Activated T-cell treated with anti-CD3 and anti-CD28 coated beads for 1 hour (primary cell): Measurements from ENCODE around the gene TAS1R3.
A peak's percentile ranks its signal among the peaks of the same experiment; 100 is the strongest.

Source experiments
- DNase-seq: peaks from one replicate; pipeline ENCODE4 v3.0.0-alpha.2; 2020; ENCODE audit warnings: low read depth

Gene TAS1R3

DNA sequence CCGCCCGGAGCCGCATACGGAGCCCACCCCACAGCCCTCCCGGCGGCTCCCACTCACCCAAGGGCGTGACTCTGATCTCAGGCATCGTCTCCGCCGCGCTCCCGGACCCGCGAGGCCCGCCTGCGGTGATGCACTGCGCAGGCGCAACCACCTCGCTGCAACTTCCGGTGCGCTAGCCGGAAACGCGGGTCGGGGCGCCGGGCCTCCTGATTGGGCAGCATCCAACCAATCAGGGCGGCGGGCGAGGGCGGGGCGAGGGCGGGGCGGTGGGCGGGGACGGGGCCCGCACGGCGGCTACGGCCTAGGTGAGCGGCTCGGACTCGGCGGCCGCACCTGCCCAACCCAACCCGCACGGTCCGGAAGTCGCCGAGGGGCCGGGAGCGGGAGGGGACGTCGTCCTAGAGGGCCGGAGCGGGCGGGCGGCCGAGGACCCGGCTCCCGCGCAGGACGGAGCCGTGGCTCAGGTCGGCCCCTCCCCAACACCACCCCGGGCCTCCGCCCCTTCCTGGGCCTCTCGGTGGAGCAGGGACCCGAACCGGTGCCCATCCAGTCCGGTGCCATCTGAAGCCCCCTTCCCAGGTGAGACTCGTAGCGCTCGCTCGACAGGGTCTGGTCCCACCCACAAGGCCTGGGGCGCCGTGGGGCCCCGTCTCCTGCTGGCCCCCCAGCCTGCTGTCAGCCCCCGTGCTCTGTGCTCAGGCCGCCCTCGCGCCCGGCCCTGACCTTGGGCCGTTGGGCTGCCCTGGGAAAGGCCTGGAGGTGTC lies 6.4 kb upstream of the TAS1R3 start, which contains the start of the genes CPTP and INTS11:
TSS of gene CPTP (plus strand) at position 279 of the 764 bp plus-strand sequence. CDS start 2,109 bp downstream, outside the sequence.
TSS of gene INTS11 (minus strand) at position 137 of the 764 bp plus-strand sequence. CDS start at position 85, 52 bp downstream.
- DNase-seq, result peak; percentile 97

DNA sequence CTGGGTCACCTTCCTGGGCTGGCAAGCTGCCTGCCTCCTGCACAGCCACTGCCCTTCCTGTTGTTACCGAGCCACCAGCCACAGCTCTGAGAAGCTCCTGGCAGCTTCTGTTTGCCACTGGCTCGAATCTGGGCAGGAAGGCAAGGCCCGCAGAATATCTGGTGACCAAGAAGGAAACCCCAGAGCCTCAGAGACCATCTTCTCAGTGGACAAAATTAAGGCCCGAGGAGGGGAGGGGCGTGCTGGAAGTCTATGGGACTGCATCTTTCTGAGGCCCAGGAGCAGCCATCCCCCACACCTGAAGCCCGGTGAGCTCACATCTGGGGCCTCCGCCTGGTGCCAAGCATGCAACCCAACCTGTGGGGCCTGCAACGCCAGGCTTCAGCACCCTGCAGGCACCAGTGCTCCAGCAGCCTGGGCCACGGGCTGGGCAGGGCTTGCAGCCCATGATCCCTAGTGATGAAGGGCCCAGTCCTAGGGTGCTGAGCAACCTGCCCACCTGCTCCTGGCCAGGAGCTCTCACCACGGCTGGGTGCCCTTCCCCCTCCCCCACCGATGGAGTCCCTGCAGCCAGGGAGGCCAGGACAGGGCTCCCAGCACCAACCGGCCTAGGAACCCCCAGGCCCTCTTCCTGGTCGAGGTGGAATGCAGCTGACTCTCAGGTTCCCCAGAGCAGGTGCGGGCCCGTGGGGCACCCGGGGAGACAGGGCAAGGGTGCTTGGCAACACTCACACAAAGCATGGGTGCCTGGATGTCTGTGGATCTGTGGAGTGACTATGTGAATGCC lies 5.6 kb upstream of the TAS1R3 start:
- no peak for DNase-seq

DNA sequence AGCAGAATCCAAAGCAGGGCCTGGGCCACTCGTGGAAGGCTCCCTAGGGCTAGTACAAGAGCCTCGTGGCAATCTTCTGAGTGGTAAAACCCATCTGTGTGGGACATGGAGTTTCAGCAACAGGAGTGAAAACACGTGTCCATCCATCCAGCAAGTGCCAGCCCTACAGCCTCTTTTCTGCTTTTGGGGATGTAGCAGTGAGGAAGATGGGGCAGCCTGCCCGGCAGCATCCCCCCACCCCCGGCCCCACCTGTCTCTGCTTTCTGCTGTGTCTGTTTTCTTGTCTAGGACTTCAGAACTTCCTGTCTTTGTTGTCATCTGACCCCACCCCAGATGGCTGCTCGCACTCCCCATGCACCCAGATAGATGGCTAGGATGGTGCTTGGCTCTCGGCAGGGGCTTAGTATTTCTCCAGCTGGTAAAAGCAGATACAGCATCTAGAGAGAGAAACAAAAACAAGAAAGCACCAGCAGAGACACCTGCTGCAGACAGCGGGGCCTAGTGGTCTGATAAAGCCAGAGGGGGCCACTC lies 4.9 kb upstream of the TAS1R3 start:
- no peak for DNase-seq

DNA sequence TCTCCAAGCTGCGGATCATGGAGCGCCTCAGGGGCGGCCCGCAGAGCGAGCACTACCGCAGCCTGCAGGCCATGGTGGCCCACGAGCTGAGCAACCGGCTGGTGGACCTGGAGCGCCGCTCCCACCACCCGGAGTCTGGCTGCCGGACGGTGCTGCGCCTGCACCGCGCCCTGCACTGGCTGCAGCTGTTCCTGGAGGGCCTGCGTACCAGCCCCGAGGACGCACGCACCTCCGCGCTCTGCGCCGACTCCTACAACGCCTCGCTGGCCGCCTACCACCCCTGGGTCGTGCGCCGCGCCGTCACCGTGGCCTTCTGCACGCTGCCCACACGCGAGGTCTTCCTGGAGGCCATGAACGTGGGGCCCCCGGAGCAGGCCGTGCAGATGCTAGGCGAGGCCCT lies 3.8 kb upstream of the TAS1R3 start:
- no peak for DNase-seq

DNA sequence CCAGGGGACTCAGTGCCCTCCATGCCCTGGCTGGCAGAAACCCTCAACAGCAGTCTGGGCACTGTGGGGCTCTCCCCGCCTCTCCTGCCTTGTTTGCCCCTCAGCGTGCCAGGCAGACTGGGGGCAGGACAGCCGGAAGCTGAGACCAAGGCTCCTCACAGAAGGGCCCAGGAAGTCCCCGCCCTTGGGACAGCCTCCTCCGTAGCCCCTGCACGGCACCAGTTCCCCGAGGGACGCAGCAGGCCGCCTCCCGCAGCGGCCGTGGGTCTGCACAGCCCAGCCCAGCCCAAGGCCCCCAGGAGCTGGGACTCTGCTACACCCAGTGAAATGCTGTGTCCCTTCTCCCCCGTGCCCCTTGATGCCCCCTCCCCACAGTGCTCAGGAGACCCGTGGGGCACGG lies 2.8 kb upstream of the TAS1R3 start:
- no peak for DNase-seq

DNA sequence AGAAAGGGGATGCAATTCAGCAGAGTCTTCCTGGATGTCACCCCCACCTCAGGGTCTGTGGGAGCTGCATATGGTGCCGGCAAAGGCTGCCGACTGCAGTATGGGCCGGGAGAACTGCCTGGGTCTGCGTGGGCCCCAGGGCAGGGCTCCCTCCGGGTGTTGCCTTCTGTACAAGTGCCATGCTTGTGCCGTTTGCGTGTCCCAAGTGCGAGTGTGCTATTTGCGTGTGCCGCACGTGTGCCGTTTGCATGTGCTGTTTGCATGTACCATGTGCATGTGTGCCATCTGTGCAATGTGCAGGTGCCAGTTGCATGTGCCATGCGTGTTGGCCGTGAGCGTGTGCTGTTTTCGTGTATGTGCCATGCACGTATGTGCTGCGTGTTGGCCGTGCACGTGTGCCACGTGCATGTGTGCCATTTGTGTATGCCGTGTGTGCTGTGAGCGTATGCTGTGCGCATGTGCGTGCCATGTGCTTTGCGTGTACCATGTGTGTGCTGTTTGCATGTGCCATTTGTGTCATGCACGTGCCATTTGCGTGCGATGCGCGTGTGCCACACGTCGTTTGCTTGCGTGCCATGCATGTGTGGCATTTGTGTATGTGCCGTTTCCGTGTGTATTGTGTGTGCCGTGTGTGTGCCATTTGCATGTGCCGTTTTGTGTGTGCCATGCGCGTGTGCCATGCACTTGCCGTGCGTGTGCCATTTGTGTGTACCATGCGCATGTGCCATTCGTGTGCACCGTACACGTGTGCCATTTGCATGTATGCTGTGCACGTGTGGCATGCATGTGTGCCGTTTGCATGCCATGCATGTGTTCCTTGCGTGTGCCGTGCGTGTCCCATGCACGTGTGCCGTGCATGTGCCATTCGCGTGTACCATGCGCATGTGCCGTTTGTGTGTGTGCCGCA lies 1.5 kb upstream of the TAS1R3 start:
- no peak for DNase-seq

DNA sequence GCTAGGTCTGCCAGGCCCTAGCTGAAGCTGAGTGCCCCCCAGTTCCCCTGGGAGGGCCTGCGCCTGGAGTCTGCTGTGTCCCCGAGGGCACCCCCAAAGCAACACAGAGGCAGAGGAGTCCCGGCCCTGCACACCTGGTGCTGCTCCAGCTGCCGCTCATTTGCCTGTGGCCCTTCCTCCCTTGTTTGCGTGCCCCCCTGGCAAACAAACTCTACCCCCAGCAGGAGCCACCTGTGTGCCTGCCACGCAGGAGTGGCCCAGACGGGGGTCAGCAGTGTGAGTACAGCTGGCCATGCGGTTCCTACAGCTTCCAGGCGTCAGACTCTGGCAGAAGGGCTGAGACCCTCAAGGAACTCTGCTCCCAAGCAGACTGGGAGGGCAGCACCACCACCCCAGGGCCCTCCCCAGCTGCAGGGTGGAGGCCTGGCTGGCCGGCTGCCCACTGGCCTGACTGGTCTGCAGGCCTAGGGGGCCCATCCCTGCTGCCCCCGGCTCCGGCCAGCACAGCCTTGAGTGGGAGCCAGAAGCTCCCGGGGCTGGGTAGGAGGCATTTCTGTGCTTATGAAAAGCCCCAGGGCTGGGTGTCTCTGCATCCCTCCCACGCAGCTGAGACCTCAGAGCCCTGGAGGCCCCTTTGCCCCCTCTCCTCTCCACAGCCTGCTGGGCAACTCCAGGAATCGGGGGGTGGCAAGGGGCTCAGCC lies 563 bp upstream of the TAS1R3 start:
- no peak for DNase-seq

DNA sequence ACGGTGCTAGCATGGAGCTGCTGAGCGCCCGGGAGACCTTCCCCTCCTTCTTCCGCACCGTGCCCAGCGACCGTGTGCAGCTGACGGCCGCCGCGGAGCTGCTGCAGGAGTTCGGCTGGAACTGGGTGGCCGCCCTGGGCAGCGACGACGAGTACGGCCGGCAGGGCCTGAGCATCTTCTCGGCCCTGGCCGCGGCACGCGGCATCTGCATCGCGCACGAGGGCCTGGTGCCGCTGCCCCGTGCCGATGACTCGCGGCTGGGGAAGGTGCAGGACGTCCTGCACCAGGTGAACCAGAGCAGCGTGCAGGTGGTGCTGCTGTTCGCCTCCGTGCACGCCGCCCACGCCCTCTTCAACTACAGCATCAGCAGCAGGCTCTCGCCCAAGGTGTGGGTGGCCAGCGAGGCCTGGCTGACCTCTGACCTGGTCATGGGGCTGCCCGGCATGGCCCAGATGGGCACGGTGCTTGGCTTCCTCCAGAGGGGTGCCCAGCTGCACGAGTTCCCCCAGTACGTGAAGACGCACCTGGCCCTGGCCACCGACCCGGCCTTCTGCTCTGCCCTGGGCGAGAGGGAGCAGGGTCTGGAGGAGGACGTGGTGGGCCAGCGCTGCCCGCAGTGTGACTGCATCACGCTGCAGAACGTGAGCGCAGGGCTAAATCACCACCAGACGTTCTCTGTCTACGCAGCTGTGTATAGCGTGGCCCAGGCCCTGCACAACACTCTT lies 1.1 kb downstream of the TAS1R3 start:
- DNase-seq, result no peak

DNA sequence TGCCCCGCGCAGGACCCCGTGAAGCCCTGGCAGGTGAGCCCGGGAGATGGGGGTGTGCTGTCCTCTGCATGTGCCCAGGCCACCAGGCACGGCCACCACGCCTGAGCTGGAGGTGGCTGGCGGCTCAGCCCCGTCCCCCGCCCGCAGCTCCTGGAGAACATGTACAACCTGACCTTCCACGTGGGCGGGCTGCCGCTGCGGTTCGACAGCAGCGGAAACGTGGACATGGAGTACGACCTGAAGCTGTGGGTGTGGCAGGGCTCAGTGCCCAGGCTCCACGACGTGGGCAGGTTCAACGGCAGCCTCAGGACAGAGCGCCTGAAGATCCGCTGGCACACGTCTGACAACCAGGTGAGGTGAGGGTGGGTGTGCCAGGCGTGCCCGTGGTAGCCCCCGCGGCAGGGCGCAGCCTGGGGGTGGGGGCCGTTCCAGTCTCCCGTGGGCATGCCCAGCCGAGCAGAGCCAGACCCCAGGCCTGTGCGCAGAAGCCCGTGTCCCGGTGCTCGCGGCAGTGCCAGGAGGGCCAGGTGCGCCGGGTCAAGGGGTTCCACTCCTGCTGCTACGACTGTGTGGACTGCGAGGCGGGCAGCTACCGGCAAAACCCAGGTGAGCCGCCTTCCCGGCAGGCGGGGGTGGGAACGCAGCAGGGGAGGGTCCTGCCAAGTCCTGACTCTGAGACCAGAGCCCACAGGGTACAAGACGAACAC lies 1.8 kb downstream of the TAS1R3 start:
- DNase-seq, result no peak

DNA sequence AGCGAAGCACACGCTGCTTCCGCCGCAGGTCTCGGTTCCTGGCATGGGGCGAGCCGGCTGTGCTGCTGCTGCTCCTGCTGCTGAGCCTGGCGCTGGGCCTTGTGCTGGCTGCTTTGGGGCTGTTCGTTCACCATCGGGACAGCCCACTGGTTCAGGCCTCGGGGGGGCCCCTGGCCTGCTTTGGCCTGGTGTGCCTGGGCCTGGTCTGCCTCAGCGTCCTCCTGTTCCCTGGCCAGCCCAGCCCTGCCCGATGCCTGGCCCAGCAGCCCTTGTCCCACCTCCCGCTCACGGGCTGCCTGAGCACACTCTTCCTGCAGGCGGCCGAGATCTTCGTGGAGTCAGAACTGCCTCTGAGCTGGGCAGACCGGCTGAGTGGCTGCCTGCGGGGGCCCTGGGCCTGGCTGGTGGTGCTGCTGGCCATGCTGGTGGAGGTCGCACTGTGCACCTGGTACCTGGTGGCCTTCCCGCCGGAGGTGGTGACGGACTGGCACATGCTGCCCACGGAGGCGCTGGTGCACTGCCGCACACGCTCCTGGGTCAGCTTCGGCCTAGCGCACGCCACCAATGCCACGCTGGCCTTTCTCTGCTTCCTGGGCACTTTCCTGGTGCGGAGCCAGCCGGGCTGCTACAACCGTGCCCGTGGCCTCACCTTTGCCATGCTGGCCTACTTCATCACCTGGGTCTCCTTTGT lies 2.6 kb downstream of the TAS1R3 start:
- DNase-seq, result no peak

DNA sequence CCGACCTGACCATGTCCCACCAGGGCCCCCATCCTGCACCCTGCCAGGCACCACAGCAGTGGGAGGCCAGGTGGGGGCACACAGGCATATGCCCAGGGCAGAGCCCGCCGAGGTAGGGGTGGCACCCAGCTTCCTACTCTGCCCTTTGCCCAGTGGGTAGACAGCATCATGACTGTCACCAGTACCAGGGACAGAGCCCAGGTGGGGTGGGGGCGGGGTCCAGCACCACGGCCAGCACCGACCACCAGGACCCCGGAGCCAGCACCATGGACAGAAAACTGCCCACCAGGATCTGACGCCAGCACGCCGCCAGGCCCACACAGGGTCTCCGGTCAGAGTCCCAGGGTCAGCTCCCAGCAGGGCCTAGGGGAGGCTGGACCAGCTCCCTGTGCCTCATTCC lies 3.8 kb downstream of the TAS1R3 start:
- no peak for DNase-seq

DNA sequence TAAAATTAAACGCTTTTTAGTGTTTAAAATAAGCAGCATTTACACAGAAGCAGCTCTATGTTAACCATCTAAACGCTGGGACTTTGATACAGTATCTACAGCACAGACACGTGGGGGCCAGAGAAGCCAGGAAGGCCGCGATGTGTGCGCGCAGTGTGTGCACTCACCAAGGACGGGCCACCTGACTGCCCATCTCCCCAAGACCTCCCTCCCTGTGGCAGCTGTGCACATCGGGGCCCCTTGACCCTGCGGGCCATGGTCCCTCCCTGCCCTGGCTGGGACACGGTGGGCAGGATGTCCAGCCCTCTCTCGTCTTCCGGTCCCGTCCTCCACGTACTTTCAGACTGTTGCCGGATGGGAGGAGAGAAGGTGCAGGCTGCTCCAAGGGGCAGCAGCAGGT lies 4.2 kb downstream of the TAS1R3 start:
- no peak for DNase-seq

DNA sequence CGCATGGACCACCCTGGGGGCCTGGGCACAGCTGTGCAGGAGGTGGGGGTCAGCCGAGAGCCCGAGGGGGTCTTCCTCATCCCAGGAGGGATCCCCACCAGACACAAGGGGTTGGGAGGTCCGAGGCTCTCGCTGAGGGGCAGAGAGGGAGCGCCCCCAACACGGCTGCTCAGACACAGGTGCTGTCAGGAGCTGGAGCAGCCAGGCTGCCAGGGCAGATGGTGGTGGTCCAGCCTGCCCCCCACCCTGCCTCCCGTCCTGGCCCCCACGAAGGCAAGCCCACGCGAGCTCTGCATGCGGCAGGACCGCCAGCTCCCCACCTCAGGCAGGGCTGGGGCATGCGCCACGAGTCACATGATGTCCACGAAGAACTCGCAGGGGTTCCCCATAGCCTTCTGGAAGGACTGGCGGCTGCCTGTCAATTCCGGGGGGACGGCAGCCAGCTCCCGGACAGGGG lies 4.7 kb downstream of the TAS1R3 start:
- DNase-seq, result no peak

DNA sequence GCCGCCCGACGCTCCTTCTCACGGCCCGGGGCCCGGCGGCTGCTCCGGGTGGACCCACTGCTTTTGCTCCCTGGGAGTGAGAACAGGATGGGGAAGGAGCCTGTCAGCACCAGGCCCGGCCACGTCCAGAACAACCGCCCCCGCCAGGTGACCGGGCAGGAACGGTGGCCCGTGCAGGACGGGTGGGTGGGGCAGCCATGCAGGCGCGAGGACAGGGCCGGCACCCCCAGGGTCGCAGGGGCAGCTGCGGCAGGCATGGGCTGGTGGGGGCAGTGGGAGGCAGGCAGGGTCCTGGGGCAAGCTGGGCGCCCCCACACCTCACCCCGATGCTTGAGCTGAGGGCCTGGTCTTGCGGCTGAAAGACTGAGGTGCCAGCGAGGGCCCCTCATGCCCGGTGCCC lies 5.4 kb downstream of the TAS1R3 start:
- no peak for DNase-seq

DNA sequence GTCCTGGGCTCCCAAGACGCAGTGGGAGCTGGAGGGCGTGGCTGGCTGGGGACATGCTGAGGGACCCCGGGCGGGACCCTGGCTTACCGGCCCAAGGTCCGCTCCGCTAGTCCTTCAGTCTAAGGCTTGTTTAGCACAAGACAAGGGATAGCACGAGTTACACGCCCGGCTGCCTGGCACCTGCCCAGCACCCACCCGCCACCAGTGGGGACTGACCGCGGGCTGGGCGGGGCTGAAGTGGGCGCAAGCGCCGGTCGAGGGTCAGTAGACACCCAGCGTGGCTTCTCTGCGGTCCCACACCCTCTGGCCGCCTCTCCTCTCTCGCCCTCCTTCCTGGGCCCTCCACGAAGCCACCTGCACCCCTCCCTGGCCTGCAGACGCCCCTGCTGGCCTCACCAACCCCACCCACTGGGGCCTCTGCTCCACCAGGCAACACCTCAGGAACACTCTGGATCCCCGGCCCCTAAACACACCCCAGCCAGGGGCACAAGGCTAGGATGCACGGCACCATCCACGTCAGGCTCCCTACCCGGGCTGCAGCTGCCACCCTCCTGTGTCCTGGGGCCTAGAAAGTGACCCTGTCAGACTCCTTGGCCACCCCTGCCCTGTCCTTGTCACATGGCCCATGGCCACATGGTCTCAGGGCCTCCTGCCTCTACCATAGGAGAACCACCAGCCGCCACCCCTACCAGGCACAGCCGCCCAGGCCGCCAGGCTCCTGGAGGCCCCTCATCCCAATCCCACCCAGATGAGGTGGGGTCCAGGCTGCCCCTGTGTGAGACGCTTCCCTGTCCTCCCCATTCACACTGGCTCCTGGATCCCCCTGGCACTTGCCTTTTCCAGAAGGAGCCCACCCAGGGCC lies 6.1 kb downstream of the TAS1R3 start:
- no peak for DNase-seq

DNA sequence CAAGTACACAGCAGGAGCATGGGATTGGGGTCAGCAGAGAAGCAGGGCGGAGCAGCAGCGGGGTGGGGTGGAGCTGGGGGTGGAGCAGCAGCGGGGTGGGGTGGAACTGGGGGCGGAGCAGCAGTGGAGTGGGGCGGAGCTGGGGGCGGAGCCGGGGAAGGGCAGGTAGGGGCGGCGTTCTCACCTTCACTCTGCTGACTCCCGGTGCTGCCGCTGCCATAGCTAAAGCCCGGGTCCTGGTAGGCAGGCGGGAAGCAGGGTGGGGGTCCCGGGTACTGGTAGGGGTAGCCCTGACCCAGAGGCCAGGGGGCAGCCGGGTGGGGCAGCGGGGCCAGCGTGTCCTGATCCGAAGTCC lies 6.7 kb downstream of the TAS1R3 start:
- no peak for DNase-seq

DNA sequence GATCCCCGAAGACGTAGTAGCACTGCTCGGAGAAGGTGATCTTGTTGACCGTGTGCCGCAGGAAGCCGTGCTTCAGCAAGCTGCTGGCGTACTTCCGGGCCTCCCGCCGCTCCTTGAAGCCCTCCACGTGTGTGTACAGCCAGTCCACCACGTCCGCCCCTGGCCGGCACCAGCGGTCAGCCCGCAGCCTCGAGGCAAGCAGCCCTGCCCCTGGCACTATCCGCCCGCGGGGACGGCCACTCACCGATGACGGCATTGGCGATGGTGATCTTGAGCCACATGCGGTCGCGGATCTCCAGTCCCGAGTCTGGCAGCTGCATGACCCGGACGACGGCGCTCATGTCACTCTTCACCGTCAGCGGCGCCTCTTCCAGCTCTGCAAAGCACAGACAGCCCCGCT lies 7.2 kb downstream of the TAS1R3 start:
- no peak for DNase-seq

DNA sequence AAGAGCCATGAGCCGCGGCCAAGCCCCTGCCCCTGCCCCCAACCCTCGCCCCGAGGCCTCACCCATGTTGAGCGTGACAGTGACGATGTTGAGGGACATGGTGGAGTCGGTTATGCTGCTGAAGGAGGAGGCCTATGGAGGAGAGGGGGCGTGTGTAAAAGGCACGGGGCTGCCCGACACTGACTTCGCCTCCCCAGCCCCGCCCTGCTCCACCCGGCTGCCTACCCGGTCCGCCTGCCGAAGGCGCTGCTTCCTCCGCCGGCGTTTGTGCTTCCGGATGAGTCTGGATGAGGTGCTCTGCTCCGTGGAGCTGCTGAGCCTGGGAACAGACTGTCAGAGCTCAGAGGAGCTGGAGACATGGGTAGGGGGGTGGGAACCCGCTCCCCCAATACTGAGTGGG lies 9.1 kb downstream of the TAS1R3 start:
- no peak for DNase-seq
